GM18909 (cell line): ENCODE data around the gene TTC9.

Source experiments
- ATAC-seq: cut with Tn5 transposase; IDR thresholded peaks from one replicate; pipeline ENCODE4 v1.9.1; 2021; ENCODE audit warnings: mild to moderate bottlenecking; ENCODE audit not compliant: unreplicated experiment, poor library complexity

TTC9 gene

DNA sequence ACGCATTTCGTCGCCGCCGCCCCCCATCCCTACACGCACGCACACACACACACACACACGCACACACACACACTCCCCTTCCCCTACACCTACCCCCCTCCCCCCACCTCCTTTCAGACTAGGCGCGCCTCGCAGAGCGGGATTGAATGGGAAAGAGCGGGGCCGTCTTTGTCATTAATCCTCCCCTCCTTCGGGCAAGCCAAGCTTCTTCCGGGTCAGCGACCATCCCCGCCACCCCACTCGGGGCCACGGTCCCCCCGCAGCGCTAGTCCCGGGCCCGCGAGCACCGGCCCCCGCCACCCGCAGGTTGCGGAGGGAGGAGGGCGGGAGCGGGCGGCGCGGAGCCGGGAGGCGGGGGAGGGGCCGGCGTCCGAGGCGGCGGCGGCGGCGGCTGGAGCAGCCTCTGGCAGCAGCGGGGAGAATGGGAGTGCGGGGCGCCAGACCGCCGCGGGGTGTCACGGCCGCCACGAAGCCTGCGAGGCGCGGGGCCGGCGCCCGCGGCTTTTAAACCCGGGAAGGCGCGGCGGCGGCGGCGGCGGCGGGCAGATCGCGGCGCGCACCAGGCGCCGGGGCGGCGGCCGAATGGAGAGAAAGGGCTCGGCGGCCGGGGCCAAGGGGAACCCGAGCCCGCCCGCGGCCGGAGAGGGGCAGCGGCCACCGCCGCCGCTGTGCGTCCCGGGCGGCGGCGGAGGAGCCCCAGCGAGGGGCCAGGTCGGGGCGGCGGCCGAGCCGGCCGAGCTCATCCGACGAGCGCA lies at the start of gene TTC9:
Gene TTC9, plus strand, starts transcription at position 369 of the 755 bp plus-strand sequence. Its CDS starts 214 bp downstream, at position 583.
- ATAC-seq: no peak

DNA sequence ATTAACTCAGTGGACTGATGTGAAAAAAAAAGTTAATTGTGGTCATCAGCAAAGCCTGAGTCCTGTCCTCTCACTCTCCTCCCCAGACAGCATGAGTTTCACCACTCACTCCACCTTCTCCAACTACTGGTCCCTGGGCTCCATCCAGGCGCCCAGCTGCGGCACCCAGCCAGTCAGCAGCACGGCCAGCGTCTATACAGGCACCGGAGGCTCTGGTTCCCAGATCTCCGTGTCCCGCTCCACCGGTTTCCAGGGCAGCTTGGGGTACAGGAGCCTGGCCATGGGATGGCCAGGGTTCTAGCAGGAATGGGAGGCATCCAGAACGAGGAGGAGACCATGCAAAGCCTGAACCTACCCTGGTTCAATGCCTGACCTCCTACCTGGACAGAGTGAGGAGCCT lies 47.3 kb upstream of the TTC9 start:
- no peak for ATAC-seq

DNA sequence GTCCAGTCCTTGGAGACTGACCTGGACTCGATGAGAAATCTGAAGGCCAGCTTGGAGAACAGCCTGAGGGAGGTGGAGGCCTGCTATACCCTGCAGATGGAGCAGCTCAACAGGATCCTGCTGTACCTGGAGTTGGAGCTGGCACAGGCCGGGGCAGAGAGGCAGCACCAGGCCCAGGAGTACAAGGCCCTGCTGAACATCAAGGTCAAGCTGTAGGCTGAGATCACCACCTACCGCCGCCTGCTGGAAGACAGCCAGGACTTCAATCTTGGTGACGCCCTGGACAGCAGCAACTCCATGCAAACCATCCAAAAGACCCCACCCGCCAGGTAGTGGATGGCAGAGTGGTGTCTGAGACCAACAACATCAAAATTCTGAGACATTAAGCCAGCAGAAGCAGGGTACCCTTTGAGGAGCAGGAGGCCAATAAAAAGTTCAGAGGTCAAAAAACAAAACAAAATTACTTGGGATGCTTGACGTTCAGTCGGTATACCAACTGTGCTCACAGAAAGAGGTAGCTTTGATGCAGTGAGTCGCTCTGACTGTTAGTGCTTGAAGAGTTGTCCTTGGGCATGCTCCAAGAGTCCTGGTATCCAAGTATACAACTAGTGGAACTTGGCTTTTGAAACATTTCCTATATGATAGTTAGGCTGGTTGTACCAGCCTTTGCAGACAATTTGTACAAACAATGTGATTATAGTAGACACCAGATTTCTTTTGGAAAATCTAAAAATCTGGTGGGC lies 46.1 kb upstream of the TTC9 start:
- ATAC-seq: no peak

DNA sequence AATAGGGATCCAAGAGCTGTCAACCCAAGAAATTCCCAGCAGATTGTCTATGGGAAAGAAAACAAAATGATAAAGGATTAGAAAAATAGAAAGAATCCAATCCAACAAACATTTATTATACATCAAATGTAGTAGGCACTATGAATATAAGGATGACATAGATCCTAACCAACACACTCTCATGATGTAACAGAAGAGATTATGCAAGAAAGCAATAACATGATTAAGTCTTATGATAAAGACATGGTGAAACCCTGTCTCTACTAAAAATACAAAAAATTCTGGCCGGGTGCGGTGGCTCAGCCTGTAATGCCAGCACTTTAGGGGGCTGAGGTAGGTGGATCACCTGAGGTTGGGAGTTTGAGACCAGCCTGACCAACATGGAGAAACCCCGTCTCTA lies 44.0 kb upstream of the TTC9 start:
- ATAC-seq: no peak

DNA sequence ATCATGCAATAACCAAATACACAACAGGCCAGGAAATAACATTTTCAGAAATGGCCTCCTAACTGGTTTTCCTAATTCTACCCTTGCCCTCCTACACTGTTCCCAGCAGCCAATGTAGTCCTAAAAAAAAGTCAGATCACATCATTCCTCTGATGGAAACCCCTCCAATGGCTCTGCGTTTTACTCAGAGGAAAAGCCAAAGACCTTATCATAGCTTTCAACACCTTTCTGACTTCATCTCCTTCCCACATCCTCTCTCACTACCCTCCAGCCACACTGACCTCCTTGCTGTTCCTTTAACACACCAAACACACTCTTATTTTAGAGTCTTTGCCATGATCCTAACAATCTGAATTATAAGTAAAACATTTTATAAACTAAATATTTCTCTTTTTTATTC lies 42.4 kb upstream of the TTC9 start:
- no peak for ATAC-seq

DNA sequence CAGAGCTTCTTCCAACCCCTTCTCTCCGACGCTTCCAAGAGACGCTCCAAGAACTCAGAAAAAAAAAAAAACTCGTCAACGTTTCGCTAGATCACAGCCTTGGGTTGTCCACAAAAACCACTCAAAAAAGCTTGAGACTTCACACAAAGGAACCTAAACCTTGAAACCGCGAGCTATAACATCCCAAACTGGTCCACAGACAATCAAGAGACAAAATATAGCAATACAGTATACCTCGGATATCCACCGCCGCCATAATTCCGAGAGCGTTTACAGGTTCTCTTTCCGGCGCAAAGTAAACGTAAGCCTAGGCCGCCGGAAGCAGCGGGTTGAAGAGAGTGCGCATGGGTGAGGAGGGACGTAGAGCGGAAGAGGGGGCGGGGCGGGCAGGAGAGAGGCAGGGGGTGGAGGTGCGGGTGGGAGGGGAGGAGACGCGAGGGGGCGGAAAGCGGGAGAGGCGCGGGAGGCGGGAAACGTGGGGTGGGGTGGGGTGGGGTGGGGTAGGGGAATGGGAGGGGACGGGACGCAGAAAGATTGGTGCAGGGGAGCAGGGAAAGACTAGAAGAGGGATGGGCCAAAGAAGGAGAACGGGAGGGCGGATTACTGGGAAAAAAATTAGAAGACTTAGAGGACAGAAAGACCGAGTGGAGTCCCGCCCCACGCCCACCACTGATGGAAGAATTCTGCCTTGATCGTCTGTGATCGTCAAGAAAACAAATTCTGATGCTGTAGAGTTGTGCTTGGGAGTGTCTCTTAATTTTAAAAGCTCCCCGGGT lies 41.1 kb upstream of the TTC9 start, which contains the start of gene MED6:
Gene MED6, minus strand, starts transcription at position 274 of the 776 bp plus-strand sequence. Its CDS starts 18 bp downstream, at position 256.
- ATAC-seq: peak; percentile 95

DNA sequence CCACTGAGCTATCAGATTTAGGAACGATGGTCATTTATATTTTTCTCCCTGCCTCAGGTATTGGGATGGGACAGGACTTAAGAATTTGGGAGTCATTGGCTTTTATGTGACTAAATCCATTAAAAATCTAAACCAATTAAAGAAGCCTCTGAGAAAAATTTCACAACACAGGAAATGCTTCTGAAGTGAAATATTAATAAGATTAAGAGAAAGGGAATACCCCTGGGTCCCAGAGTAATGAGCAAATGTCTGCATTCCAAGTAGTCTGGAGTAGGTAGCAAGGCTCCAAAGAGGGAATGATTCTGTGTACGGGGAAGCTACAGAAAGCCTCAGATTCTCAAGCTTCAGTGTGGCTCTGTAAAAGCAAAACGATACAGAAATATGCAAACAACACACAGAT lies 40.6 kb upstream of the TTC9 start:
- ATAC-seq: no peak

DNA sequence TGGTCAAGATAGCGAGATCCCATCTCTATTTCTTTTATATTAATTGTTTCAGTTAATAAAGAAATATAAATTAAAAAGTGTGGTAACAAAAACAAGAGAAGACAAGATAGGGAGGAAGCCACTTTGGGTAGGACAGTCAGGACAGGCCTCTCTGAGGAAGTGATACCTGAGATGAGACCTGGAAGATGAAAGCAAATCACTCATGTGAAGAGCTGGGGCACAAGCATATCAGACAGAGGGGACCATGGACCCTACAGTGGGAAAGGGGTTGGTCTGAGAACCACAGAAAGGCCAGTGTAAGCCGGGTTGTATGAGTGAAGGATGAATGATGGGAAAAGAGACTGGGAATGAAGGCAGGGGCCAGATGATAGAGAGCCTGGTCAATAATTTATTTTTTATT lies 39.5 kb upstream of the TTC9 start:
- ATAC-seq: peak; percentile 46

DNA sequence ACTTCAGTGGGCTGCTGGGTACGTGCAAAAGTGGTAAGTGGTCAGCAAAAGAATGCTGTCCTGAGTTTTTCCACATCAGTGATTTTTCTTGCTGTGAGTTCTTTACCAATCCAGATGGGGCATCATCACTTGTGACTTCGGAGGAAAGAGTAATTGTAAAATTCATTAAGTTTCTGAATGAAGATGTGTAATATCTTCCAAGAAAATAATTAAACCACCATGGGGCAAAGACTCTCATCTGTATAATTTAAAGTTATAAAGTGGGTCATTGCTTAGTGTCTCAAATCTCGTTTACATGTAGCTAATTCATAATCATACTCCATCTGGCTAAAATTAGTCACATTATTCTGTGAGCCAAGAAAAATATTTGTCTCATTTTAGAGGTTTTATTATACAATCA lies 30.5 kb upstream of the TTC9 start:
- ATAC-seq: no peak

DNA sequence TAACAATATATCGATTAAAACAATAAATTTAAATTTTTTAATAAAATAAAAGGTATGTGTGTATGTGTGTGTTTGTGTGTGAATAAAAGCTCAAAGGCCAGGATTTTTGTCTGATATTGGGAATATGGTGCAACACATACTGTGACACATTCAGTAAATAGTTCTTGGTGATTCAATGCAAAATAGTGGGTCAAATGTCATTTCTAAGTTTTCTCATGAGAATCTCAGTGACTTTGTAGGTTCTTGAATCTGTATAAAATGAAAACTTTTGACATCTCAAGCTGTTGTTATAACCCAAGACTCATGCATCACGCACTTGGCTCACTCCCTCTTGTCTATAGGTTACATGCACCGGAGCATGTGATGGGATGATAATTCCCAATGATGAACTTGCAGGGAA lies 25.1 kb upstream of the TTC9 start:
- no peak for ATAC-seq

DNA sequence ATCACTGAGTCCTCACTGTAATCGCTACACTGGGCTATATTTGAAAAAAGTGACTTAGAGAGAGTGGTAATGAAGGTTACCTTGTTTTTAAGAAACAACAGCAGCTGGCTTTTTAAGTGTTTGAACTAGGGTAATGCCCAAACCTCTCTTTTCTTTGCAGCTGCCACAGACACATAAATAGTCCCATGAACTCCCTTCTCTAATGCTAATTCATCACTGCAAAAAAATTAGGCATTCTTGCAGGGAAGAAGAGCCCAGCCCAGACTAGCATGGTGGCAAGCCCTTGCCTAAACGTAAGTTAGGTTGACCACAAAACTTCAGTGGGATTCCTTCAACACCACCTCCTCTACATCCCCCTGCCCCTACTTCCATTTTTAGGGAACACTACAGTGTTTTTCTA lies 23.4 kb upstream of the TTC9 start:
- no peak for ATAC-seq

DNA sequence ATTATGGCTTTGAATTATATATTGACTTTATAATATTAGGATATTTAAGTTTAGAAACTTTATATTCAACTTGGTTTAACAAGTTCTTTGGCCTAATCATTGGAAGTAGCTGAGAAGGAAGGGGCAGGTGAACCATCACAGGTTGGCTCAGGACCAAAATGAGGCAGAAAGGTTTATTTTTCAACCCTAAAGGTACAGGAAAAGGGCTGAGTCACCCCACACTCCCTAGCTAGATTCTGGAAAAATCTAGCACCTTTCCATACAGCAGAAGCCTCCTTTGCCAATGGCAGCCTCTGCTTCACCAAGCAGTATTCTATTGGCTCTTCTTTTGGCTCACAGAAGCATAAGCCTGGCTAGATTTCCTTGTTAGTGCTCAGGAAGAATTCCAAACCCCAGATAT lies 22.0 kb upstream of the TTC9 start:
- no peak for ATAC-seq

DNA sequence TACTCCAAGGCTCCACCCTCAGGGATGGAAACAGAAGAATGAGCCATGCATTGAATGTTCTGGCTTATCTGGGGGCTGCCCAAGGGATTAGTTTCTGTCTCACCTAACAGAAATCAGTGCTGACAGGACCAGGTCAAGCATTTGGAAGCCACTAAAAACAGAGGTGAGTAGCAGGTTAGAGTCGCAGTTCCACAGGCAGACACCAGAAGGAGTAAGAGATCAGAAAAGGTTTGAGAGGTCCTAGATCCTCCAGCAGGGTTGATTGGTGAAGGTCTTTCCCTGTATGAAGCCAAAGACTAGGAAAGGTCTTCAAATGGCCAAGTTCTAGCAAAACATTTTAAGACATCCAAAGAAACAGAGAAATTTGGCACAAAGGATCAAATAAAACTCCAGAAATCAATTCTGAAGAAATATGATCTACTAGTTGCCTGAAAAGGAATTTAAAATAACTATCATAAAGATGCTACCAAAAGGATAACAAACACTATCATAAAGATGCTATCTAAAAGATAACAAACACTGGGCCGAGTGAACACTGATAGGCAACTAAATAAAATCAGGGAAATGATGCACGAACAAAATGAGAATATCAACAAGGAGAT lies 19.5 kb upstream of the TTC9 start:
- no peak for ATAC-seq

DNA sequence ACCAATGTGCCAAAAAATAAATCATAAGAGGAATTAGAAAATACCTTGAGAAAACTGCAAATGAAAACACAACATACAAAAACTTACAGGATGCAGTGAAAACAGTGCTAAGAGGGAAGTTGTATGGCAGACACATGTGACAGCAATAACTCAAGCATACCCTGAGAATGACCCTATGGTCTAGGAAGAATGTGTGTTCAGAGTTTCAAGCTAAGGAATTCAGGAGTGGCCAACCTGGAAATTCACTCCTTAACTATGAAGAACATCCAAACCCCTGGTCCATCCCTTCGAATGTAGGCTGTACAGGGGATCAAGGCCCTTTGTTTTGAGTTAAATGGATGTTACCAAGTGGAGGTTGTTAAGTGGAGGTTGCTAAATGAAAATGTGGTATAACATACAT lies 16.7 kb upstream of the TTC9 start:
- no peak for ATAC-seq

DNA sequence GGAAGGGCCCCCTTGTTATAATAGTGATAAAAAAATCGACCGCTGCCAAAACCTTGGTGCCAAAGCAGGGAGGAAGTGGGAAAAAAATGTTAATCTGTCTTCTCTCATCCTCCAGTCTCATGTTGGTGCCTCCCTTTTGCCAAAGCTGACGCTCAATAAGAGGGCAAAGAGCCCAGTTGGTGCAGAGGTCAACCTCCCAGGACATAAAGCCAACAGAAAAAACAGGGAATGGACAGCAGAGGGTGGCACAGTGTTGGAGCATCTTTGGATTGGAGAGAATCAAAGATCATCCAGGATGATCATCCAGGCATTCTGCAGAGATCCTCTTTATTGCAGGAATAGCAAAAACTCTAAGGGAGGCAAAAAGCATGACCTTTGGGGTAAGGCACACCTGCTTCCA lies 9.8 kb upstream of the TTC9 start:
- ATAC-seq: no peak

DNA sequence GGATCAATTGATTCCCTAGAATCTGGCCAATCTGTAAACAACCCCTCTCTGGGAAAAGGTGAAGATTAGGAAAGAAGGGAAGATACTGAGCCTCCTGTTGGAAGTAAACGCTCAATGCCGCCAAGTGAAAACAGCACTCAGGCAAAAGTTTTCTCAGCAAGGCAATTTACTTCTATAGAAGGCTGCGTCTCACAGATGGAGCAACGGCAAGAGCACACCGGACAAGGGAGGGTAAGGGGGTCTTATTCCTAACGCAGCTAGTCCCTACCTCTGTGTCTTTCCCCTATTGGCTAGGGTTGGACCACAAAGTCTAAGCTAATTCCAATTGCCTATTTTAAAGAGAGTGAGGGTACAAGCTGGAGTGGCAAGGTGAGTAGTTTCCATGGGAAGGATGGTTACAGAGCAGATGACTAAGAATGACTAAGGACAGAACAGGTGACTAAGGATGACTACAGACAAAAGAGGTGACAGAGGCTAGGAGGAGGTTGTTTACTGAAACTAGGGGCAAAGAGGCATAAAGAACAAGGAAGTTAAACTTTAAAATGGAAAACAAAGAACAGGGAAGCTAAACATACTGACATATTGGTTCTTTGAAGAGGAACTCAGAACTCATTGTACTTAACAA lies 5.6 kb upstream of the TTC9 start:
- ATAC-seq: no peak

DNA sequence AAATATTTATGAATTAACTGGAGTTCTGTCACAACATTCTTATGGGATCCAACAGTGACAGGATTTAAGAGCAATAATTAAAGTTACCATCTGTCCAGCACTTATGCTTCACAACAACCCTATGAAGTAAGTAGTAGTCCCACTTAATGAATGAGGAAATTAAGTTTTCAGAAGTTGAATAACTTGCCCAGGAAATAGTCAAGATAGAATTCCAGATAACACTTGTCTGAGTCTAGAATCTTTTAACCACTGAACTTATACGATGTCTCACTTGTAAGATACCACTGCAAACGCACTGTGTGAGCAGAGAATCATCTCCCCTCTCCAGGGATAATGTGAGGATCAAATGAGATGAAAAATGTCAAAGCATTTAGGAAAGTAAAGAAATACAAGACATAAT lies 3.3 kb upstream of the TTC9 start:
- ATAC-seq: no peak

DNA sequence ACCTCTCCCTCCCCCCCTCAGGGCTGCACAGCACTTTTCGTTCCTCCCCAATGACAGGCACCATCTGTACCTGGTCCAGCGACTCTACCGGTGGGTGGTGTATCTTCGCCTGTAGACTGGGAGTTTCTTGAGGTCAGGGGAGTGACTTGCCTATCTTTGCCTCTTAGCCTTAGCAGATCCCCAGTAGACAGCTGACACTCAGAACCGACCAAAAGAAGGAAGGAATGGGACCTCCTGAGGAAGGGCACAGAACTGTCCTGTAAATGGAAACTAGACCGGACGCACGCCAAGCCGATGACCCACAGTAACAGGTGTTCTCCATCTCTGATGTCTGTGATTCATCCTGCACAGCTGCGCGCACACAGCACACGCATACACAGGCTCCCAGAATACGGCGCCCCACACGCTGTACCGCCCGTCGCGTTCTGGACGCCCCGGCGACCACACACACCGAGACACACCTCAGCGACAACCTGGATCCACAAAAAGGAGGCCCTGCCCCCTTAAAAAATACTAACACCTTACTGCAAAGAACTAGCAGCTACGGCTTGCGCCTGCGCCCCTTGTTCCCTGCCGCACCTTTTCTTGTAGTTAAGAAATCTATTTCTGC lies 673 bp upstream of the TTC9 start:
- ATAC-seq: peak; percentile 62

DNA sequence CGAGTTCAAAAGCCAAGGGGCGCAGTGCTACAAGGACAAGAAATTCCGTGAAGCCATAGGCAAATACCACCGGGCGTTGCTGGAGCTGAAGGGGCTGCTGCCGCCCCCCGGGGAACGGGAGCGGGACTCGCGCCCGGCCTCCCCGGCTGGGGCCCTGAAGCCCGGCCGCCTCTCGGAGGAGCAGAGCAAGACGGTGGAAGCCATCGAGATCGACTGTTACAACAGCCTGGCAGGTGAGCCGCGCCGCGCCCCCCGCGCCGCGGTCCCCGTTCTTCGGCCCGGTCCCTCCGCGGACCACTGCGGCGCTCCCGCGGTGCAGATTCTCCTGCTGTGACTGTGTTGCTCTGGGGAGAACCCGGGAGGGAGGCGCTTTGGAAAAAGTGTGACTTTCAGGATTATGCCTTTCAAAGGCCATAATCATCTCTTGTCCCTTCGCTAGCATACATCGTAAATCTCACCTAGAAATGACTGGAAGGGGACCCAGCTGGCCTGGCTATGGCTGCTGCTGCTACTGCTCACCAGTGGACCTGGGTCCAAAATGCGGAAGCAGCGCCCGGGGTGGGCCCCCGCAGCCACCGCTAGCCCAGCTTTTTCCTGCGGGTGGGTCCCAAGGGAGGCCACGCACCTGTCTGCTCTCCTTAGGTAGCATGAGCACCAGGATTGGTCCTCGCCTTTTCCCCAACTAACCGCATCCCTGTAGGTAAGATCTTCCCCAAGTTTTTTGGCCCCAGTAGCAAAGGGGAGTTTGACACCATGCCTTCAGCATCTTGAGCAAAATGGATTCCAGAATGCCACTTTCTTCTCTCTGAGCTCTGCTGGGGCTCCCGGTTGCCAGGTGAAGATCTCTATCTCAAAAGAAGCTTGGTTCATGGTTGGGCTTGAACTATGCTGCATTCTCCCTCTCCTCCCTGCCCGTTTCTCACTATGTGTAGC lies 853 bp downstream of the TTC9 start:
- ATAC-seq: peak; percentile 39
